GM12874 (cell line): ENCODE measurements around the gene ACADS.

Experiments used
- TF ChIP-seq, protein P1 (sequence below): IDR thresholded peaks from 2 replicates; pipeline ENCODE4 v1.5.1; 2011; ENCODE audit warnings: low read depth, mild to moderate bottlenecking, control low read depth, low read length, moderate library complexity; ENCODE audit not compliant: insufficient read depth

The ACADS gene

DNA sequence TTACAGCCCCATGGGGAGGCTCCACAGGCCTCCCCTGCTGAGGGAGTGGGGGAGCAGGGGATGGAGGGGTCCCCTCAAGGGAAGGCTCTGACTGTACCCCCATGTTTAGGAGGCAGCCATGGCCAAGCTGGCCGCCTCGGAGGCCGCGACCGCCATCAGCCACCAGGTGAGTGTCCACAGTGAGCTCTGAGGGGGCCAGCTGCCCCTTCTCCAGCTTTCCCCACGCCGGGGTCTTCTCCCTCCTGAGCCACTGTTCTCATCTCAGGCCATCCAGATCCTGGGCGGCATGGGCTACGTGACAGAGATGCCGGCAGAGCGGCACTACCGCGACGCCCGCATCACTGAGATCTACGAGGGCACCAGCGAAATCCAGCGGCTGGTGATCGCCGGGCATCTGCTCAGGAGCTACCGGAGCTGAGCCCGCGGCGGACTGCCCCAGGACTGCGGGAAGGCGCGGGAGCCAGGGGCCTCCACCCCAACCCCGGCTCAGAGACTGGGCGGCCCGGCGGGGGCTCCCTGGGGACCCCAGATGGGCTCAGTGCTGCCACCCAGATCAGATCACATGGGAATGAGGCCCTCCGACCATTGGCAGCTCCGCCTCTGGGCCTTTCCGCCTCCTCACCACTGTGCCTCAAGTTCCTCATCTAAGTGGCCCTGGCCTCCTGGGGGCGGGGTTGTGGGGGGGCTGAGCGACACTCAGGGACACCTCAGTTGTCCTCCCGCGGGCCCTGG, 13.6 kb downstream of the ACADS start:
- TF ChIP-seq, protein P1, sequence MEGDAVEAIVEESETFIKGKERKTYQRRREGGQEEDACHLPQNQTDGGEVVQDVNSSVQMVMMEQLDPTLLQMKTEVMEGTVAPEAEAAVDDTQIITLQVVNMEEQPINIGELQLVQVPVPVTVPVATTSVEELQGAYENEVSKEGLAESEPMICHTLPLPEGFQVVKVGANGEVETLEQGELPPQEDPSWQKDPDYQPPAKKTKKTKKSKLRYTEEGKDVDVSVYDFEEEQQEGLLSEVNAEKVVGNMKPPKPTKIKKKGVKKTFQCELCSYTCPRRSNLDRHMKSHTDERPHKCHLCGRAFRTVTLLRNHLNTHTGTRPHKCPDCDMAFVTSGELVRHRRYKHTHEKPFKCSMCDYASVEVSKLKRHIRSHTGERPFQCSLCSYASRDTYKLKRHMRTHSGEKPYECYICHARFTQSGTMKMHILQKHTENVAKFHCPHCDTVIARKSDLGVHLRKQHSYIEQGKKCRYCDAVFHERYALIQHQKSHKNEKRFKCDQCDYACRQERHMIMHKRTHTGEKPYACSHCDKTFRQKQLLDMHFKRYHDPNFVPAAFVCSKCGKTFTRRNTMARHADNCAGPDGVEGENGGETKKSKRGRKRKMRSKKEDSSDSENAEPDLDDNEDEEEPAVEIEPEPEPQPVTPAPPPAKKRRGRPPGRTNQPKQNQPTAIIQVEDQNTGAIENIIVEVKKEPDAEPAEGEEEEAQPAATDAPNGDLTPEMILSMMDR: no peak

DNA sequence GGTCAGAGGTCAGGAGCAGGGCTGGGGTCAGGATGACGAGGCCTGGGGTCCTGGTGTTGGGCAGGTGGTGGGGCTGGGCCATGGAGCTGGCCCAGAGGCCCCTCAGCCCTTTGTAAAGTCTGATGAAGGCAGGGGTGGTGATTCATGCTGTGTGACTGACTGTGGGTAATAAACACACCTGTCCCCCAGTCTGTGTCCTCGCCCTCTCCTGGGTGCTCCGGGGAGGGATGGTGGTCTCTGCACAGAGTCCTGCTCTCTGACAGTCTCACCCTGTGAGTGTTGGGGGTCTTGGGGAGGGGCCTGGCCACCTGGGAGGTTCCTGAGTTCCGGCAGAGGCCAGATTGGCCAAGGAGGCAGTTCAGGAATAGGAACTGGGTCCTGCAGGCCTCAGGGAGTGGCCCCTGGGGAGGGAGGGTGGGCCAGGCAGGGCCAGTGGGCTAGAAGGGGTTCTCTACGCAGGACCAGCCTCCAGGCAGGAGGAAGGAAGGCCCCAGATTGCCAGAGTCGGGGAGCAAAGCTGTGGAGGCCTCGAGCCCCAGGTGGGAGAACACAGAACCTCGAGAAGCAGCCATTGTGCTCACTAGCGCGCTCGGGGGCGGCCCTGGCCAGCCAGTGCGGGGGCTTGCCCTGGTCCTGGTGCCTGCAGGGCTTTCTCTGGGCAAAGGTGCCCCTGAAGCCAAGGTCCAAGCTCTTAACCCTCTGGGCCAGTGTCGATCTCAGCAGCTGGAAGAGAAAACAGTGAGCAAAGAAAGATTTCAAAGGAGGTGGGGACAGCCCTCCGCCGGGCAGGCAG, 14.4 kb downstream of the ACADS start:
- TF ChIP-seq, protein P1: no peak

GRCh38 chr12:120740871-120741270, 15.2 kb downstream of the ACADS start:
- TF ChIP-seq, protein P1: no peak

GRCh38 chr12:120741476-120742421, 16.1 kb downstream of the ACADS start:
- TF ChIP-seq, protein P1: no peak

DNA sequence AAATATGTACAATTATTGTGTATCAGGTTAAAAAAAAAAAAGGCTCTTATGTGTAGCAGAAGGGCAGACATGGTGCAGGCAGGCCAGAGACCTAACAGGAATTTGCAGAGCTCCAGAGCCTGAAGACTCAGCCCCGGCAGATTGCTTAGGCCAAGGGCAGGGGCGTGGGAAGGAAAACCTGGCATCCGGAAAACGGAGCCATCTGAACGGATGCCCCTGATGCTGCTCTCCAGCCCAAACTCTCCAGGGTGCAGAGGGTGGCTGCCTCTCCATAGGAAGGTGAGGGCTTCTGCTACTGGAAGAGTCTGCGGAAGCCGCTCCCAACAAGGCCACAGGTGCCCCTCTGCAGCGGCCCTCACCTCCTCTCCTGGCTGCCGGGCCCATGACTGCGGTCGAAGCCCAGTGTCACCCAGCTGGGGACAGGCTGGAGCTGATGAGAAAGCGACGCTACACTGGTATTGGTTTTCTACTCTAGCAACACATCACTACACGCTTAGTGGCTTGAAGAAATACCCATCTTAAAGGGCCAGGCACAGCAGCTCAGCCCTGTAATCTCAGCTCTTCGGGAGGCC, 19.4 kb downstream of the ACADS start:
- TF ChIP-seq, protein P1: no peak

- TF ChIP-seq, protein P1: no peak
Observed at GRCh38 chr12:120748242-120748641, 22.6 kb downstream of the ACADS start.

GRCh38 chr12:120749256-120749655, 23.6 kb downstream of the ACADS start:
- TF ChIP-seq, protein P1: no peak
